GM20000 (cell line): ENCODE measurements around the gene DRG2.

ENCODE experiments used
- DNase-seq: peaks from one replicate; pipeline ENCODE4 v3.0.0; 2012; ENCODE audit warnings: low spot score
- TF ChIP-seq, protein P1 (sequence below): IDR thresholded peaks from 2 replicates; pipeline ENCODE4 v1.5.1; 2012; ENCODE audit warnings: mild to moderate bottlenecking, control low read depth; ENCODE audit errors: extremely low read depth, missing control alignments

Gene DRG2

DNA sequence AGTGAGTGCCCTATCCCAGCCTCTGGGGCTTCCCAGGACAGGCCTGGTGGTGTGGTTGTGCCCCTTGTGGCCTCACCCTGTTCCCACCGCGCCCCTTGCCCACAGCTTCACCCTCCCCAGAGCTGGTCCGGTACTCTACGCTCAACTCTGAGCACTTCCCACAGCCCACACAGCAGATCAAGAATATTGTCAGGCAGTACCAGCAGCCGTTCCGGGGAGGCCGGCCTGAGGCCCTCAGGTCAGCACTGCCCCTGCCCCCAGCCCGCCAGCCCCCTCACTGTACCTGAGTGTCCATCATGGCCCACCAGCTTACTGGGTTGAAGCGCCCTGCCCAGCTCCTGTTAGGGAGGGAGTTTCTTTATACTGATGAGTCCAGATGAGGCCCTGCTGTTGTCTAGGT lies 63.5 kb downstream of the DRG2 start:
- TF ChIP-seq, protein P1, sequence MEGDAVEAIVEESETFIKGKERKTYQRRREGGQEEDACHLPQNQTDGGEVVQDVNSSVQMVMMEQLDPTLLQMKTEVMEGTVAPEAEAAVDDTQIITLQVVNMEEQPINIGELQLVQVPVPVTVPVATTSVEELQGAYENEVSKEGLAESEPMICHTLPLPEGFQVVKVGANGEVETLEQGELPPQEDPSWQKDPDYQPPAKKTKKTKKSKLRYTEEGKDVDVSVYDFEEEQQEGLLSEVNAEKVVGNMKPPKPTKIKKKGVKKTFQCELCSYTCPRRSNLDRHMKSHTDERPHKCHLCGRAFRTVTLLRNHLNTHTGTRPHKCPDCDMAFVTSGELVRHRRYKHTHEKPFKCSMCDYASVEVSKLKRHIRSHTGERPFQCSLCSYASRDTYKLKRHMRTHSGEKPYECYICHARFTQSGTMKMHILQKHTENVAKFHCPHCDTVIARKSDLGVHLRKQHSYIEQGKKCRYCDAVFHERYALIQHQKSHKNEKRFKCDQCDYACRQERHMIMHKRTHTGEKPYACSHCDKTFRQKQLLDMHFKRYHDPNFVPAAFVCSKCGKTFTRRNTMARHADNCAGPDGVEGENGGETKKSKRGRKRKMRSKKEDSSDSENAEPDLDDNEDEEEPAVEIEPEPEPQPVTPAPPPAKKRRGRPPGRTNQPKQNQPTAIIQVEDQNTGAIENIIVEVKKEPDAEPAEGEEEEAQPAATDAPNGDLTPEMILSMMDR = no peak
- no peak for DNase-seq

DNA sequence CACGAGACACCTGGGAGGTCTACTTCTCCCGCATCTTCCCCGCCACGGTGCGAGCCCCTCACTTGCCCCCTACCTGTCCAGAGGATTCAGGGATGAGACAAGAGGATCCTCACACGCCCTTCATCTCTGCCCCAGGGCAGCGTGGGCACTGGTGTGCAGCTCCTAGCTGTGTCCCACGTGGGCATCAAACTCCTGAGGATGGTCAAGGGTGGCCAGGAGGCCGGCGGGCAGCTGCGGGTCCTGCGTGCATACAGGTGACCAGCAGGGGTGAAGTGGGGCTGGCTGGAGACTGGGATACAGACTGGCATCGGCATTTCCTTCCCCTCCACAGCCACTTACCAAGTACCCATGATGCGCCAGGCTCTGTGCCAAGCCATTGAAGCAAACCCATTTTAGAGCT lies 67.4 kb downstream of the DRG2 start:
- TF ChIP-seq, protein P1 = no peak
- no peak for DNase-seq

DNA sequence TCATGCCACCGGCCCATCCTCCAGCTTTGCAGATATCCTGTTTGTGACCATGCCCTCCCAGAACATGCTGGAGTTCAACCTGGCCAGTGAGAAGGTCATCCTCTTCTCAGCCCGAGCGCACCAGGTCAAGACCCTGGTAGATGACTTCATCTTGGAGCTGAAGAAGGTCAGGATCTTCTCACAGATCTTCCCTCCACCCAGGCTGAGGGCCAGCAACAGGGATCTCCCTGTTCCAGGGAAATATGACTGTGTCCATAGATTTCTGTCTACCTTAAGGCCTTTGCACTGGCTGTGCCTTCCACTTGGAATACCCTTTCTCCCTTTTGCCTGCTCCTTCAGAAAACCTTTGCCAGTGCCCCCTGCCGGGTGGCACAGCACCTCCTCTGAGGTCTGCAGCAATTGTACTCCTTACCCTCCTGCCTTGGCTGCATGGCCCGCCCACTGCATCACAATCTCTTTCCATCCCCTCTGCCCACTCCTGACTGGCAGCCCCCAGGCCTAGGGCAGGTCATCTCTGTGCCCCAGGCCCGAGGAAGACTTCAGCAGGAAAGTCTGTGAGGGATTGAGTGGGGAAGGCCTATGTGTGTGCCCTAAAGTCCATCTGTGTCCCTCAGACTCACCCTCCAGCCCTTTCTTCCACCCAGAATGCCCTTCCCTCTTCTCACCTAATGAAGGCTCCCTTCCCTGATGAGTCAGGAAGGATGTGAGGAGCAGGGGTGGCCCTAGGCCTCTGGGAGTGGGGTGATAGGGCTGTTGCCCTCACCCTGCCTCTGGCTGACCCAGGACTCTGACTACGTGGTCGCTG lies 68.6 kb downstream of the DRG2 start:
- no peak for DNase-seq
- TF ChIP-seq, protein P1 = no peak

DNA sequence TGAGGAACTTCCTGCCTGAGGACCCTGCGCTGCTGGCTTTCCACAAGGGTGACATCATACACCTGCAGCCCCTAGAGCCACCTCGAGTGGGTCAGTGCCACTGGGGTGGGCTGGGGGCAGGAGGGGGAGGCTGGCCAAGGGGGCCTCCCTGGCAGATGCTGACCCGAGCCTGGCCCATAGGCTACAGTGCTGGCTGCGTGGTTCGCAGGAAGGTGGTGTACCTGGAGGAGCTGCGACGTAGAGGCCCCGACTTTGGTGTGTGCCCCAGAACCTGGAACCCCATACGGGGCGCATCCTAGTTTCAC lies 69.2 kb downstream of the DRG2 start:
- TF ChIP-seq, protein P1 = no peak
- DNase-seq = no peak
